HG03175 (cell line): ENCODE measurements around the gene HLA-DPB1.
"Not testable (repeated sequence)": the region's sequence is repeated elsewhere in the genome, so short reads cannot be mapped to it uniquely, and the experiment has no call there.

Source experiments
- ATAC-seq: cut with Tn5 transposase; IDR thresholded peaks from one replicate; pipeline ENCODE4 v1.9.1; 2021; ENCODE audit warnings: mild to moderate bottlenecking, moderate library complexity; ENCODE audit not compliant: unreplicated experiment

HLA-DPB1 gene

GRCh38 chr6:33101121-33101737 lies 25.4 kb downstream of the HLA-DPB1 start:
- ATAC-seq, result not testable (repeated sequence)

GRCh38 chr6:33103776-33104175 lies 28.0 kb downstream of the HLA-DPB1 start:
- ATAC-seq, result no peak

- ATAC-seq, result no peak
These were observed 29.1 kb downstream of the HLA-DPB1 start for GRCh38 chr6:33104887-33105286.

GRCh38 chr6:33105386-33105785 lies 29.6 kb downstream of the HLA-DPB1 start:
- no peak for ATAC-seq

- no peak for ATAC-seq
These were observed 30.4 kb downstream of the HLA-DPB1 start for GRCh38 chr6:33105916-33106871.

GRCh38 chr6:33107641-33108040 lies 31.9 kb downstream of the HLA-DPB1 start:
- no peak for ATAC-seq

GRCh38 chr6:33108307-33108706 lies 32.5 kb downstream of the HLA-DPB1 start:
- no peak for ATAC-seq

- peak; percentile 76 for ATAC-seq
These were observed 36.4 kb downstream of the HLA-DPB1 start for GRCh38 chr6:33112148-33112547.

- ATAC-seq, result no peak
These were observed 38.0 kb downstream of the HLA-DPB1 start for GRCh38 chr6:33113755-33114154.

- no peak for ATAC-seq
These were observed 38.6 kb downstream of the HLA-DPB1 start for GRCh38 chr6:33114406-33114805.

- ATAC-seq, result no peak
These were observed 40.6 kb downstream of the HLA-DPB1 start for GRCh38 chr6:33116417-33116816.

GRCh38 chr6:33116841-33117711 lies 41.3 kb downstream of the HLA-DPB1 start:
- ATAC-seq, result no peak

GRCh38 chr6:33117811-33118277 lies 42.1 kb downstream of the HLA-DPB1 start:
- no peak for ATAC-seq

- no peak for ATAC-seq
These were observed 42.8 kb downstream of the HLA-DPB1 start for GRCh38 chr6:33118525-33119123.

- no peak for ATAC-seq
These were observed 44.2 kb downstream of the HLA-DPB1 start for GRCh38 chr6:33120001-33120400.

GRCh38 chr6:33123181-33123580 lies 47.4 kb downstream of the HLA-DPB1 start:
- no peak for ATAC-seq

- ATAC-seq, result no peak
These were observed 48.1 kb downstream of the HLA-DPB1 start for GRCh38 chr6:33123732-33124524.

- ATAC-seq, result no peak
These were observed 48.7 kb downstream of the HLA-DPB1 start for GRCh38 chr6:33124525-33124901.

- ATAC-seq, result no peak
These were observed 49.2 kb downstream of the HLA-DPB1 start for GRCh38 chr6:33124947-33125346.
